HUDEP-2 (cell line): ENCODE data around the gene KRT1.
"Not testable (repeated sequence)": the region's sequence is repeated elsewhere in the genome, so short reads cannot be mapped to it uniquely, and the experiment has no call there.

Experiments
- DNase-seq, 76 experiments: peaks; one replicate each; lab custom pipeline; 2025; ENCODE audit not compliant: unreplicated experiment in 76 of 76; lab: John Stamatoyannopoulos, UW

KRT1 gene

DNA sequence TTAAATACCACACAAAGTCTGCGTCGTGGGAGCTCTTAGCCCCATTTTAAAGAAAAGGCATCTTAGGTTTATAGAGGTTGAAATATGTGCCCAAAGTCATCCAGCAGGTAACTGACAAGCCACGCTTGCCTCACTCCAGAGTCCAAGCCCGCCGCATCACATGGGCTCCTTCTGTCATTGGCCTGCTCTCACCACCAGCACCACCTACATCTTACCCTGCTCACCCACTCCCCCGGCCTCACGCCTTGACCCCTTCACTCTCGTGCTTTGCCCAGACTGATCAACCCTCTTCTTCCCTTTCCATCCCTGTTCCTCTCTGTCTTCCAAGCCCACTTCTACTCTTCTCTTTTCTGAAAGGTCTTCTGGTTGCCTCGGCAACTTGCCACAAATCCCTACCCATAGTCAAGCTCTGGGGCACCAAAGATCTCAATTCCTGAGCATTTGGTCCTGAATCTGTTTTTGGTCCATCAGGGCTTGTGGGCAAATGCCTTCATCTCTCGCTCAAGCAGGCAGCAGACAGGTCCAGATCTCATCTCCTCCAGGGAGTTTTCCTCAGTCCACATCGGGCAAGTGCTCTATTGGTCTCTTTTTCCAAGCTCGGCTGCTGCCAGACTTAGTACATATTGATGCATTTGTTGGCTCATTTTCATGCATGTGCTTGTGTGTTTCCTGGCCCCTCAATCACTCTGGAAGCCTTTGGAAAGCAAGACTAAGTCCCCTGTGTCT, 3.5 kb upstream of the KRT1 start:
- no peak for DNase-seq

DNA sequence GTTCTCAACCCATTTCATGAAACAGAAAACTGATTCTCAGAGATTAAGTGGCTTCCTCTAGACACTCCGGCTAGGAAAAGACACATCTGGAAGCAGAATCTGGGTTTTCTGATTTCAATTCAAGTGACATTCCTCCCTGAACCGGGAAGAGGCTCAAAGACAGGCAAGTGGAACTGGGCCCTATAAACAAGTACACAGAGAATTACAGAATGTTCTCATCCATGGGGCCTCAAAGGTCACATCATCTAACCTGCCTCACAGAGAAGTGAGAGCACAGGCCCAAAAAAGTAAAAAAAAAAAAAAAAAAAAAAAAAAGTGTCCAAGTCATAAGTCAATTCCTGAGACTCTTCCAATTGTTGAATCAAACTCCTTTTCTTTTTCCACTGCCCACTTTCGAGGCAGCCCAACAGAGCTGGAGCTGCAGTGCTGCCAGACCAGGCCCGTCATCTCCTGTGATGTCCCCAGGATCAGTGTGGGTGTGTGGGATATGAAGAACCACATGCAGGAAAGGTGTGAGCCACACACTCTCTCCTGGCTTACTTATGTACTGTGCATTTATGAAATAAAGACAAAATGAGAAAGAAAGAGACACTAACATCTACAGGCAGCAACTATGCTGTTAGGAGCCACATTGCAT, 2.8 kb upstream of the KRT1 start:
- no peak for DNase-seq

DNA sequence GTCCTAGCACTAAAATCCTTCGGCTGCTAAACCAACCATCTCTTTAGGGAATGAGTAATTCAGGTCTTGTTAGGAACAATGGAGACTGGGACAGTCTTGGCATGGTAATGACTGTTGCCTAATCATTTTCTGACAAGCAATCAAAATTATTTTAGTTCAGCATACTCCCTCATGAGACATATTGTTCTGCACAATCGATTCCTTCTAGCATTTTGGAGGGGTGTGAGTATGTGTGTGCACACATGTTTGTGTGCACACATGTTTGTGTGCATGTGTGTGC, 2.1 kb upstream of the KRT1 start:
- DNase-seq = no peak

DNA sequence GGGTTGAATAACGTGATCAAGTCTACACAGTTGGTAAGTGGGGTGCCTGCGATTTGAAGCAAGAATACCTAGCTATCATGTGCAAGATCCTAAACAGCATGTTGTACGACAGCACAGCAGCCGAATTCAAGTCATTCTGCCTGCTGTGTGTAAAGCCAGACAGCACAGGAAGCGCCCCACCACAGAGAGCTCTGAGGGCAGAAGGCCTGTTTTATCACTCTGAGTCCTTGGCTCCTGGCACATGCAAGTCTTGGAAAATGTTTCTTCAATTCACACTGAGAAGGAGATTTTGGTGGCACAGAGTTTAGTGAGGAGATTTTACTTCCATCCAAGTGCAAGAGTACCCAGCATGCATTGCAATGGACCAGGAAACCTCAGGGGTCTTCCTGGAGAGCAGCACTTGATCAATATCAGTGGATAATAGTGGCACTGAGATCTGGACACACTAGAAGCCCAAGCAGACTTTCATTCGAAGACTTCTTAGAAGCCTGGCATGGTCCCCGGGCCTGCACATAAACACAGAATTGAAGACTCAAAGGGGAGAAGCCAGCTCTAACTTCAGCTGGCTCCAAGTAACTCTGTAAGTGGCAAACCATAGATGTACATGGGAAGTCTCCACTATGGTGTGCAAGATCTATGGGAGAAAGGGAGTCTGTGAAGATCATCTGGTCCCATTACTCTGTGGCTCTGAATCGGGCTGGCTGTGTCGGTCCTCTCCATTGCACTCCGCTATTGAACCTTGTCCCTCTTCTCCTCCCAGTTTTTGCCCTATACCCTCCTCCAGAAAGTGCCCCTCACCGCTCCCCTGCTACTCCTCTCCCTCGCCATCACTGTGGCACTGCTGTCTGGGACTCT, 1.5 kb upstream of the KRT1 start:
- no peak for DNase-seq

- no peak for DNase-seq
These were observed 332 bp downstream of the KRT1 start for GRCh38 chr12:52679875-52680274.

DNA sequence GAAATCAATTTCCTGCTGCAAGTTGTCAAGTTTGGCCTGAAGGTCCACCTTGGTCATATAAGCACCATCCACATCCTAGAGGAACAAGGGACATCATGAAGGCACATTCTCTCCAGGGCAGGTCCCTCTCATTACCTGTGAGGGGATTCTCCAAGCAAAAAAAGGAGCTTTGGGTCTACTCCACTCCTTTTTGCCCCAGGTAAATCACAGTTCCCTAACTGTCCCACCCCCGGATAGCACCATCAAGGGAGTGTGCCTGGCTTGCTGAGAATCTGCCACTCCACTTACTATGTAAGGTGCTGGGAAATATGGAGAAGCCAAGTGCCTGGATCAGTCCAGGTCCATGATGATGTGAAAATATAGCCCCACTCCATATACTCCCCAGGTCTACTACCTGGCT, 2.5 kb downstream of the KRT1 start:
- no peak for DNase-seq

- no peak for DNase-seq
These were observed 3.1 kb downstream of the KRT1 start for GRCh38 chr12:52677126-52677525.

GRCh38 chr12:52676163-52676562, 4.0 kb downstream of the KRT1 start:
- no peak for DNase-seq

DNA sequence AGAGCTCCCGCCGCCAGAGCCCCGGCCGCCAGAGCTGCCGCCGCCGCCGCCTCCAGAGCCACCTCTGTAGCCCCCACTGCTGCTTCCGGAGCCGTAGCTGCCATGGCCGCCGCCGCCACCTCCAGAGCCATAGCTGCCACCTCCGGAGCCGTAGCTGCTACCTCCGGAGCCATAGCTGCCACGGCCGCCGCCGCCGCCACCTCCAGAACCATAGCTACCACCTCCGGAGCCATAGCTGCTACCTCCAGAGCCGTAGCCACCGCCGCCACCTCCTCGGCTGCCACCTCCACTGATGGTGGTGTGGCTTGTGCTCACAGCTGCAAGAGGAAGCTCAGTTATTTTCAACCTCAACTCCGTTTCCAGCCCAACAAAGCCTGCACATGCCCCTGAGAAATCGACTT, 4.9 kb downstream of the KRT1 start:
- no peak for DNase-seq

- DNase-seq = no peak
These were observed 5.8 kb downstream of the KRT1 start for GRCh38 chr12:52674433-52674775.

DNA sequence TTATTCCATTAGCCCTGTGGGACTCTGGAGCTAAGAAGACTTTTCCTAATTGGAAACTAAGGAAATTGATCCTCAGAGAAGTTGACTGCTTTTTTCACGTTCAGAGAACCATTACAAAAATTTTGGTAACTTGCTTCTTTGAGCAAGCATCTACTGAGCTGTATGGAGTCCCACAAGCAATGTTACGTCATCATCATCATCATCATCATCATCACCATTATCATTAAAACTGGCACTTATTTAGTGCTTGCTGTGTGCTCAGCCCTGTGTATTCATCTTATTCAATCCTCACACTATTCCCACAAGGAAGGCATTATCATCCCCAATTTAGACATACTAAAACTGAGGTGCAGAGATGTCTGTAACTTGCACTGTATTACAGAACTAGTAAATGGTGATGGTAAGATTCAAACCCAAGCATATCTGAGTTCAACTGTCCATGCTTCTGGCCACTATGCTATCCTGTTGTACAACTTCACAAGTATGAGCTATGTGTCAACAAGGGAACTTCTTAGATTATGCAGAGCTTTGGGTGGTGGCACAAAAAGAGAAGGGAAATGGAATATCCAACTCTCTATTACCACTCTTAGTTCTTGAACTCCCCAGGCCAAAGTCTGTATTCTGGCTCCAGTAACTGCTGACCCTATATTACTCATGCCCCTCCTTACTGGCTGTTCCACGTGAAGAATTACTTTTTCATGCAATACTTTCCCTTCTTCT, 6.3 kb downstream of the KRT1 start:
- DNase-seq = no peak

DNA sequence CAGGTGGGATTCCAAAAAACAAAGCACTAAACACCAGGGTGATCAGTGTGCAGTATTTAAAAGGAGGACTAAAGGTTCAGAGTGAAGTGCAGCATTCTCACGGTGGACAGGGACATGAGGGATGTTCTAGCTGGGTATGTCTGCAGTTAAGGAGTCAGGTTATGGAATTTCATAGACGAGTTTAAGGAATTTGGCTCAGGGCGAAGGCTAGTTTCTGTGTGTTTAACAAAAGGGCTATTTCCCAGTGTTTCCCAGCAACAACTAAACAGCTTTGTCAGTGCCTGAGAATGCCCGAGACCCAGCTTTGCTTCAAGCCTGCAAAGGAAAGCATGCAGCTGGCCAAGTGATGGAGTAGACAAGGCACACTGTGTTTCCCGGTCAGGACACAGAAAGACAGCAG, 7.0 kb downstream of the KRT1 start:
- no peak for DNase-seq

DNA sequence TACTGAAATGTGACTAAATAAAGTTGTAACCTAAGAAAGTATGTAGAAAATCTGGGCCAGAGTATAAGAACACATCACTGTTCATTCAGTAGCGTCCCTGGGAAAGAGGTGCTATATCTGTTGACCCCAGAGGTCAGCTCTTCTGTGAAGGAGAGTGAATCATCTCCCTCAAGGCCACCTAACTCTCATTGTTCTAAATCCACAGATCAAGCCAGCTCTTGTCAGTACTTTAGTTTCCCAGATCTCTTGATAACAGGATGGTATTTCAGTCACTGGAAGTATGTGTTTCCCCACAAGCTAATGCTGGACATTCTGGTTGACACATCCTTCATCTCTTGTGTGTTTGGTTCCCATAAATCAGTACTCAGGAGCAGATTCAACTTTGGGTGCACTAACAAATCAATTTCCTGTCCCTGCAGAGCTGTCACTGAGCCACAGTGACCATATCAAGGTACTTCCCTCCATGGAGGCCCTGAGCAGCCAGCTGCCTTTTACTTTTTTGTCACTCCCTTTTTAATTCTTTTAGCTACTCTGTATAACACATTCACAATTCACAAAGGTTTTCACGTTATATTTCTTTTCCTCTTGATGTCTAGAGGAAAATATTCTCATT, 7.8 kb downstream of the KRT1 start:
- no peak for DNase-seq

GRCh38 chr12:52670961-52671360, 9.2 kb downstream of the KRT1 start:
- no peak for DNase-seq

GRCh38 chr12:52670506-52670905, 9.7 kb downstream of the KRT1 start:
- DNase-seq = no peak

DNA sequence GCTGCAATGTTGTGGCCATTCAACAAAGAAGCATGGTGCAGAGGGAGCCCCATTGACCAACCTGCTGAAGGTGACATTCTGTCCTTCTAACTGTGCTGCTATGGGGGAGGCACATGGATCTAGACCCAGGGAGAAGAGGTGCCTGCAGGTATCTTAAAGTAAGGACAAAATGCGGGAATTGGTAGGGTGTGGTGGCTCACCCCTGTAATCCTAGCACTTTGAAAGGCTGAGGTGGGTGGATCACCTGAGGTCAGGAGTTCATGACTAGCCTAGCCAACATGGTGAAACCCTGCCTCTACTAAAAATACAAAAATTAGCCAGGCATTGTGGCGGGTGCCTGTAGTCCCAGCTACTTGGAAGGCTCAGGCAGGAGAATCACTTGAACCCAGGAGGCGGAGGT, 10.3 kb downstream of the KRT1 start:
- DNase-seq = not testable (repeated sequence)

DNA sequence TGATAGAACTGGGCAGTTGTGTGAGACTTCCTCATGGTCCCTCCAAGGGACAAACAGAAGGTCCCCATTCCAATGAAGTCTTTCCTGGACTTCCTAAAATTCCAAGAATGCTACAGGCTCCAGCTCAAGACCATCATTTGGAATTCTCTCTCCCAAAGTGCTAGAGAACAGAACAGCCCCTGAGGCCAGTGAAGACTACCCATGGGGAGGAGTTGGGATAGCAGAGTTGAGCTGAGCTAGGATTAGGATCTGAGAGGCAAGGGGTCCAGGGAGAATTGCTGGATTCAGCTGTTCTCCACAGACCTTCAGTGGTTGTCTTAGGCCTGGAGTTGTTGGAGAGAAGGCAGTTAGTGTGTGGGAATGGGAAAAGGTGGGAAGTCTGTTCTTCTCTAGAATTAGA, 10.8 kb downstream of the KRT1 start:
- DNase-seq = no peak

GRCh38 chr12:52667931-52668330, 12.3 kb downstream of the KRT1 start:
- DNase-seq = no peak

- no peak for DNase-seq
These were observed 12.7 kb downstream of the KRT1 start for GRCh38 chr12:52667509-52667908.

DNA sequence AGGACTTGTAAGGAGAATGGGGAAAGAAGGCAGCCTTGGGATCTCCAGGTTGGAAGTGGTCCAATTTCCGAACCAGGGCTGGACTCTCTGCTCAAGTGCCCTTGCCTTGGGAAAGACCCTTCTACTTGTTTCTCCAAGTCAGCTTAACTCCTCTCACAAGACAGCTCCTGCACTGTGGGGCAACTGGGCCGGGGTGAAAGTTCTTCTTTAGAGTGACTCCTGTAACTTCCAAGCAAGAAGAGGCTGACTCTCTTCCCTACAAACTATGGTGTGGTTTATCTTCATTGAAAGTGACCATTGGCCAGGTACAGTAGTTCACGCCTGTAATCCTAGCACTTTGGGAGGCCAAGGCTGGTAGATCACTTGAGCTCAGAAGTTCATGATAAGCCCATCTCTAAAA, 13.7 kb downstream of the KRT1 start:
- no peak for DNase-seq

DNA sequence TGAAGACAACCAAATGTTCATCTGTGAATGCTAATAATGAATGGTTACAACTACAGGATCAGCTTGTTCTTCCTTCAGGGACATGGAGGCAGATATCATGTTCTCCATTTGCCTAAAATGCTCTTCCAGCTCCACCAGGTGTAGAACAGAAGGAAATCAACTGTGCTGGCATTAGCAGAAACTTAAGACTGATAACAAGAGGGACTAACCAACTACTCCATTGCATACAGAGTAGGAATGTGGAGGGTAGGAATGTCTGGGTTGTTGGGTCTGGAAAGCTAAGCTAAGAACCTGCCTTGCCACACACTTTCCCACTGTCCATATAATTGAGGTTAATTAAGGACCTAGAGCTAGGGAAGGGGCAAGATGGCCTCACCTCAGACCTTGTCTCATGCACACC, 16.8 kb downstream of the KRT1 start:
- no peak for DNase-seq
